NCI-H2196 (cell line): ENCODE data around the gene RAB7A.
"Not testable (repeated sequence)": the region's sequence is repeated elsewhere in the genome, so short reads cannot be mapped to it uniquely, and the experiment has no call there.

Source experiments
- DNase-seq: peaks from one replicate; lab custom pipeline; 2025; ENCODE audit not compliant: unreplicated experiment; lab: John Stamatoyannopoulos, UW

The RAB7A gene

DNA sequence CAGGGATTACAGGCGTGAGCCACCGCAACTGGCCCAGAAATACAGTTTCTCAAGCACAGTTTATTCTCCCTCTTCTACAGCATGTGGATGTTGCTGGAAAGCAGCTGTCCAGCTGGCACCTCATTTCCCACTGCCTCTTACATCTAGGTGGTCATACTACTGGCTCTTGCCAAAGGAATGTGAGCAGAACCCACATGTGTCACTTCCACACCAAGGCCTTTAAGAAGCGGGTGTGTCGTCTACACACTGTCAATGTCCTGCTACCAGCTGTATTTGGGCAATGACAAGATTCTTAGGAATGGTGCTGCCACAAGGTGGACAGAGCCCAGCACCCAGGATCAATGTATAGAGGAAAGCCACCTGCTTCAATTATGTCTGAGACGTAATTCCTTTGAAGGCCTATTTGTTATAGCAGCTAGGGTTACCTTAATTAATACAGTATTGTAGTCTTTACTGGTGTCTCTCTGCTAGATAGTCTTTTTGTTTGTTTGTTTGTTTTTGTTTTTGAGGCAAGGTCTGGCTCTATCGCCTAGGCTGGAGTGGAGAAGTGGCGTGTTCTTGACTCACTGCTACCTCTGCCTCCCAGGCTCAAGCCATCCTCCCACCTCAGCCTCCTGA, 15.1 kb upstream of the RAB7A start:
- DNase-seq, result no peak

DNA sequence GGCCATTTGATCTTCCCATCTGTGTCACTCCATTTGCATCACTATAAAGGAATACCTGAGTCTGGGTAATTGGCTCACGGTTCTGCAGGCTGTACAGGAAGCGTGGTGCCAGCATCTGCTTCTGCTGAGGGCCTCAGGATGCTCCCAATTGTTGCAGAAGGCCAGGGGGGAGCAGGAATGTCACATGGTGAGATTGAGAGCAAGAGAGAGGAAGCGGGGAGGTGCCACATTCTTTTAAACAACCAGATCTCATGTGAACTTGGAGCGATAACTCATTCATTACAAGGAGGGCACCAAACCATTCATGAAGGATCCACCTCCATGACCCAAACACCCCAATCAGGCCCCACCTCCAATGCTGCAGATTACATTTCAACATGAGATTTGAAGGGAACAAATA, 13.1 kb upstream of the RAB7A start:
- DNase-seq, result no peak

DNA sequence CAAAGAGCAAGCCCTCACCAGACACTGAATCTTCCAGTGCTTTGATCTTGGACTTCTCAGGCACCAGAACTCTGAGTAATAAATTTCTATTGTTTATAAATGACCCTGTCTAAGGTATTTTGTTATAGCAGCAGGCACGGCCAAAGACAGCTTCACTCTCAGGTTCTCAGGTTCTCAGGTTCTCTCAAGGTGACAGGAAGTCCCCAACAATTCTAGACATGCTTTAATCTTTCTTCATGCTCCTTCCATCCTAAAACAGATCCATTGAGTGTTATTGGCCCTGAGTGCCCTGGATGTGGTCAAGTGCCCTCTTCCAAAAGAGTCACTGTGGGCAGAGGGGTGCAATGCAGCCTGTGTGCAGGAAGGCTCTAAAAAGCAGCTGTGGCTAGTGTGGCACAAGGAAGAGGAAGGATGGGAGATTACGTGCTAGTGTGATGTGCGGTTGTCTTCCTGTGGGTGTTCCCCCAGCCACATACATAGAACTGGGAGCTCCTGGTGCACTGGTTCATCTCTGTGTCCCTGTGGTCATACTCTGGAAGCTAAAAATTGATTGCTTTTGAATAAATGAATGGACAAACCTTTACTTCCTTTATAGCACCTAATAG, 11.0 kb upstream of the RAB7A start:
- DNase-seq, result no peak

DNA sequence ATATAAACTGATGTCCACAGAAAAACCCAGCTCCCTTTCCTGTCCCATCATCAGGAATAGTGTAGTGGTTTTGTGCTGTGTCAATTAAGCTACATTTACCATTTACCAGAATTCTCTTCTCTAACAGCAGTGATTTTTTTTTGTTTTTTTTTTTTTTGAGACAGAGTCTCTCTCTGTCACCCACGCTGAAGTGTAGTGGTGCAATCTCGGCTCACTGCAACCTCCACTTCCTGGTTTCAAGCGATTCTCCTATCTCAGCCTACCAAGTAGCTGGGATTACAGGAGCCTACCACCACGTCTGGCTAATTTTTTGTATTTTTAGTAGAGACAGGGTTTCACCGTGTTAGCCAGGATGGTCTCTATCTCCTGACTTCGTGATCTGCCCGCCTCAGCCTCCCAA, 7.1 kb upstream of the RAB7A start:
- not testable (repeated sequence) for DNase-seq

DNA sequence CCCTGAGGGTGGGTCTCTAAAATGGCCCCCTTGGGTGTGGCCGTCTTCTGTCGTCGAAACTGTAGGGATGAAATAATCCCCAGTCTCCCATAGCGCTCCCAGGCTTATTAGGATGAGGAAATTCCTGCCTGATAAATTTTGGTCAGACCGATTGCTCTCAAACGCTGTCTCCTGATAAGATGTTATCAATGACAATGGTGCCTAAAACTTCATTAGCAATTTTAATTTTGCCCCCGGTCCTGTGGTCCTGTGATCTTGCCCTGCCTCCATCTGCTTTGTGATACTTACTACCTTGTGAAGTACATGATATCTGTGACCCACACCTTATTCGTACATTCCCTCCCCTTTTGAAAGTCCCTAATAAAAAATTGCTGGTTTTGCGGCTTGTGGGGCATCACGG, 5.1 kb upstream of the RAB7A start:
- DNase-seq, result no peak

DNA sequence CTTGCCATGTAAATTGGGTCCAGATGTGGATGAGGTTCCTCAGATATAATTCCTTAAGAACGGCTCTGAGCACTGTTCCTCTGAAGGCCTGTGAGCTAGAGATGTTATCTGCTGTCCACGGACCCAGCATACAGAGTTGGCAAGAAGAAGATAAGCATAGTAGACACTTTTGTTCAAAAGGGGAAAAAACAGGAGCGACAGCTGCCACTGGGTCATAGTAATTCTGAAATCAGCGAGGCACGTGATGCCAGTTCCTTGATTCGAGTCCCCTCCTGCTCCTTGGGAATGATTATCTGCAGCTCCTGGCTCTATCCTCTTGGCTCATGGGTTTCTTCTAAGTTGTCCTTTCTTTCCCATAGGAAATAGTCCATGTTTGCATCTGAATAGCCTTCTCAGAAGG, 2.5 kb upstream of the RAB7A start:
- no peak for DNase-seq

DNA sequence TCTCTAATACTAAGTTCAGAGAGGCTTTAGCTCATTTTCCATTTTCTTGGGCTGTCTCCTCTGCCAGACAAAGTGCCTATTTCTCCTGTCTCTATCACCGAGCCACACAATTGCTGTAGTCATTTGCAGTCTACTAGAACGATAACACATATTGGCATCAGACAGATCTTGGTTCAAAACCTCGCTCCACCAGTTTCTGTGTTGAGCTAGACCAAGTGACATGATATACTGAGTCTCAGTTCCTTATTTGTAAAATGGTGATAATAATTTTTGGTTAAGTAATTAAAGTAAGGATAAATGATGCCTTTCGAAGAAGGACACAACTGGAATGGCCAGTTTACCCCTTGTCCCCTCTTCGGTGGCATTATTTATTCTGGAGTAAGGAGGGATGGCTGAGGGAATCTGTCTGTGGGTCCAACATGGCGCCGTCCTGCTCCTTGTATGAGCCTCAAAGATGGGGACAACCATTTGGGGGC, 398 bp upstream of the RAB7A start:
- DNase-seq, result no peak

DNA sequence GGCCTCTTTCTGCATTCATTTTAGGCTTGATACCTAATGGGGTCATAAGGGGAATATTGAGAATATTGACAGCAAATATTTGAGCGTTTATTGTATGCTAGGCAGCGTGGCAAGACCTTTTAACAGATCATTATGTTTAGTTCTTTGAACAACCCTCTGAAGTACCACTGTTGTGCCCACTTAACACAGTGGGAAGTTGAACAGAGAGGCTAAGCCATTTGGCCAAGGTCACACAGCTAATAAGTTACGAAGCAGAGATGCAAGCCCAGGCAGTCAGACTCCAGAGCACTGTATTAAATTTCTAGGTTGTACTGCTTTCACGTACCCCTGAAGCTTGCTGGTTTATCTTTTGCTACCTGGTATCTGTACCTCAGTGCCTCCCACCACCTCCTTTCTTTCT, 1.1 kb downstream of the RAB7A start:
- no peak for DNase-seq

DNA sequence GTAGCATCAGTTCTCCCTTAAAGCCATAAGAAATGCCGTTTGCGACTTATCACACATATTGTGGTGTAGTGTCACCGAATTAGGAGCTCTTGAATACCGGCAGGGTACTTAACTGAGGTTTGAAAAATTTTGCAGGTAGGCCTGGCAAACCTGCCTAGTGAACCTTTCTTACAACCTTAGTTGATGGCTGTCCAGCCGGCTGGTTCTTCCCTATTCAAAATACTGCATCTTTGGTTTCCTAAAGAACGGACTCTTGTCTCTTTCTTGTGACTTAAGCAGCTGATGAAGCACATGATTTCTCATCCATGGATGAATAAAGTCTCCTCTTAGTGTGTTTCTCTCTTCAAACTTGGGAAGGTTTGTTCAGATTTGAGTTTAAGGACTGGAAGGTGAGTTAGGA, 1.5 kb downstream of the RAB7A start:
- DNase-seq, result no peak

DNA sequence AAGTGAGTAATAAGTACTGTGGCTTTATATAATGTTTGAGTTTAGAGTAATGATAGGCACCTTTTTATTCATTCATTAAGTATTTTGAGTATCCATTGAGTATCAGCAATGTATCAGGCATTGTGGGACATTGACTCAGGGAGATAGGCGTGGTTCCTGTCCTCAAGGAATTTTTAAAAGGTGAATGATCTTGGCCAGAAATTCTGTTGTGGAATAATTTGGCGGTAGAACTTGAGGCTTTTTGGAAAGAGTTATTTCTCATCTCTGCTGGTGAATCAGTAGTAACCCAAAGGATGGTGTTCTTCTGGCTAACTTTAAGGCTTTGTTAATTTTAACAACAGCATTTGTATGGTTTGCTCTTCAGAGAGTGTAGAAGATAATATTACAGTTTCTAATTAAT, 2.0 kb downstream of the RAB7A start:
- DNase-seq, result no peak

DNA sequence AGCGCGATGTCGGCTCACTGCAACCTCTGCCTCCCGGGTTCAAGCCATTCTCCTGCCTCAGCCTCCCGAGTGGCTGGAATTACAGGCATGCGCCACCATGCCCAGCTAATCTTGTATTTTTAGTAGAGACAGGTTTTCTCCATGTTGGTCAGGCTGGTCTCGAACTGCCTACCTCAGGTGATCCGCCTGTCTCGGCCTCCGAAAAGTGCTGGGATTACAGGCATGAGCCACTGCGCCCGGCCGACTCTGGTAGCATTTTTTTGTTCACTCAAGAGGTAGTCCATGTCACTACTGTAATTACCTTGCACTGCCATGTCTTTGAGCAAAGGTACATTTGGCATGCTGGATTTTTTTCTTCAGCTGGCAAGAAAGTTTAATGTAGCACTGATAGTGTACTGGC, 2.5 kb downstream of the RAB7A start:
- DNase-seq, result not testable (repeated sequence)

DNA sequence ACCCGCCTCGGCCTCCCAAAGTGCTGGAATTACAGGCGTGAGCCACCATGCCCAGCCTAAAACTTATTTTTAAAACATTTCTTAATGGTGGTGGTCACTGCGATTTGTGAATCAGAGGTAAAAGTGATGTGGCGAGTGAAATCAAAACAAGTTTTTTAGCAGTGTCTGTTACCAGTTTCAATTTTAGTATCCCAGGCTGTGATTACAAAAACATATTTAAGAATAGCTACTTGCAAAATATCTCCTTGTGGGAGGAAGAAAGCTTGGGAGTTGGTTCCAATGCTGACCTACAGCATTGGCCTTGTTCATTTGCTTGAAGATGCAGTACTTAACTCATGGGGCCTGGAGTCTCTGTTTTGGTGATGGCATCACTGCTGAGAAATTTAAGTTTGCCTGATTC, 4.5 kb downstream of the RAB7A start:
- no peak for DNase-seq

DNA sequence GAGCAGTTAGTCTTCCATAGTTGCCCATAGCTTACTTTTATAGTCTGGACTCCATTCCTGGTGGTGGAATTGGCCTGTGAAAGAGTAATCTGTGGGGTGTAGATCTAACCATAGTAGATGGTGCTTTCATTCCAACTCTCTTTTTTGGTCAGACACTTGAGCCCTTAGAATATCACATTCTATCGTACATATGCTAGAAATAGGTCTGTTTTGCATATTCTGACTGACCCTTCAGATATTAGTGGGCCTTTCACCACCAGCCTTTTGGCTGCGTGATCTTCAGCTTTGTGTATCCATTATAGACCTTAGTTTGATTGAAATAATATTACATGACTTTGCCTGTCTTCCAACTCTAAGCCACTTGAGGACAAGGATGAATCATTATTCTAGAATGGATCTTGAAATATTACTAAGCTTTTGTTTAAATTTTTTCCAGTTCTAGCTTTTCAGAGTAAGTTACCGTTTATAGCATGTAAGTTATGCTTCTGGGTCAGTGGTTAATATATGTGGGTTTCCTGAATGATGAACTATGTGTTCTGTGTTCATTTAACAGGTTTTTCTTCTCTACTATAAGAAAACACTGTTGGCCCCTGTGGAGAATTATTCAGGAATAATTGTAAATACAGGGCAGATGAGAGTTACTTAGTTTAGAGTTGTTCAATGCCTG, 8.7 kb downstream of the RAB7A start:
- no peak for DNase-seq

DNA sequence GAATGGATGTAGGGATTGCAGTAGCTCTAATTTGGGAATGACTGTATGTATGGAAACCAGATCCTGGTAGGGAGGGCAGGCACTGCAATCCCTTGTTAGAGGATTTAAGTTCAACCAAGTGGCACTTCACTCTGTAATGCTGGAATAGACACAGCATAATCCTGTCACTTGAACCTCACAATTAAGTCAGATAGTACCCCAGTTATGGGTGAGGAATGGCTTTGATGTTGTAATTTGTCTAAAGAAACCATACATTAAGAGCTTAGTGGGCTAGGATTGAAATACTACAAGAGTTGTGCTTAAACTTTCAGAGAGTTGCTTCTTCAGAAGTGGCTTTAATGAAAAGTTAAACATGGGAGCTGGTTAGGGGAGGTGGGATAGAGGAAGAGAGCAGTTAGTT, 9.3 kb downstream of the RAB7A start:
- no peak for DNase-seq

DNA sequence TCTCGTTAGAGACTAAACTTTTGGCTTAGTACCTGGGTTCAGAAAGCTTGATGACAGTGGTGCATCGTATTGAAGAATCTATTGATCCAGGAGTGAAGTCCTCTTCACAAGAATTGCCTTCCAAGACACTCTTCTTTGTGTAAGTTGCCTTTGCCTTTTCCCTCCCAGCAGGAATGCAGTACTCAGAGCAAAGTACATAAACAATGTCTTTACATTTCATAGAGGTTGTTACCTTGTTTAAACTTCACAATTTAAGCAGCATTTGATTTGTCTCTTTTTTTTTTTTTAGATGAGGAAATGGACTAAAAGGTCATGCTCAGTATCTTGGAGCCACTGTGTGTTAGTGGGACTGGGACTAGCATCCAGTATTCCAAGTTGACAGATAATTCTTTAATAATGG, 9.9 kb downstream of the RAB7A start:
- DNase-seq, result no peak

DNA sequence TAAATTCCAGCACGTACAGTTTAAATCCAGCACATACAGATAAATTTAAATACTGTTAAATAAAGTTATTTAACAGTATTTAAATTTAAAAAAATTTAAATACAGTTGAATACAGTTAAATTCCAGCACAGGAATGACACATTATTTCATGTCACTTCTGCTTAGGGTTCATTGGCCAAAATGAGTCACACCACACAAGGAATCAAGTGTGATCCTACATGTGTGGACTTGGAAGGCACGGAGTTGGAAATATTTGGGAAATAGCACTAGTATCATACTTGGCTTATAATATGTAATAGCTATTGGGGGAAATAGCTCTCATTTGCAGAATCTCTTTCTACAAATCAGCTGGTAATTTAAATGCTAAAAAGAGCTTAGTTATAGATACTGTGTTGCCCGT, 10.6 kb downstream of the RAB7A start:
- no peak for DNase-seq

DNA sequence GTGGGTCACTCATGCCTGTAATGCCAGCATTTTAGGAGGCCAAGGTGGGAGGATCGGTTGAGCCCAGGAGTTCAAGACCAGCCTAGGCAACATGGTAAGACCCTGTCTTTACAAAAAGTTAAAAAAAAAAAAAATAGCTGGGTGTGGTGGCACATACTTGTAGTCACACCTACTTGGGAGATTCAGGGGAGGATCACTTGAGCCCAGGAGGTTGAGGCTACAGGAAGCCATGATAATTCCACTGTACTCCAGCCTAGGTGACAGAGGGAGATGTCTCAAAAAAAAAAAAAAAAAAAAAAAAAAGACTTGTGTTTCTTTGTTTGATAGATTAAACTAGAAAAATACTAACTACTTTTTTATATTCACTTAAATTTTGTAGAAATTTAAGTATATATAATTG, 14.6 kb downstream of the RAB7A start:
- no peak for DNase-seq

DNA sequence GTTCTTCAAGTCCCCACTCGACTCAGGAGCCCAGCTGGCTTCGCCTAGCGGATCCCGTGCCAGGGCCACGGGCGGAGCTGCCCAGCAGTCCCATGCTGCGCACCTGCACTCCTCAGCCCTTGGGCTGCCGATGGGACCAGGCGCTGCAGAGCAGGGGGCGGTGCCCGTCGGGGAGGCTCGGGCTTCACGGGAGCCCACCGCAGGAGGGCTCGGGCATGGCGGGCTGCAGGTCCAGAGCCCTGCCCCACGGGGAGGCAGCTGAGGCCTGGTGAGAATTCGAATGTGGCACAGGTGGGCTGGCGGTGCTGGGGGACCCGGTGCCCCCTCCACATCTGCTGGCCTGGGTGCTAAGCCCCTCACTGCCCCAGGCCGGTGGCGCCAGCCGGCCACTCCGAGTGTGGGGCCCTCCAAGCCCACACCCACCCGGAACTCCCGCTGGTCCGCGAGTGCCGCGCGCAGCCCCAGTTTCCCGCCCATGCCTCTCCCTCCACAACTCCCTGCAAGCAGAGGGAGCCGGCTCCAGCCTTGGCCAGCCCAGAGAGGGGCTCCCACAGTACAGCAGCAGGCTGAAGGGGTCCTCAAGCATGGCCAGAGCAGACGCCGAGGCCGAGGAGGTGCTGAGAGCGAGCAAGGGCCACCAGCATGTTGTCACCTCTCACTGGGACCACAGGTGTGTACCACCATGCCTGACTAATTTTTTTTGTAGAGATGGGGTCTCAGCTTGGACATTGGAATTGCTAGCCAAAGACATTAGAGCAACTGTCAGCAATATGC, 17.0 kb downstream of the RAB7A start:
- DNase-seq, result no peak

DNA sequence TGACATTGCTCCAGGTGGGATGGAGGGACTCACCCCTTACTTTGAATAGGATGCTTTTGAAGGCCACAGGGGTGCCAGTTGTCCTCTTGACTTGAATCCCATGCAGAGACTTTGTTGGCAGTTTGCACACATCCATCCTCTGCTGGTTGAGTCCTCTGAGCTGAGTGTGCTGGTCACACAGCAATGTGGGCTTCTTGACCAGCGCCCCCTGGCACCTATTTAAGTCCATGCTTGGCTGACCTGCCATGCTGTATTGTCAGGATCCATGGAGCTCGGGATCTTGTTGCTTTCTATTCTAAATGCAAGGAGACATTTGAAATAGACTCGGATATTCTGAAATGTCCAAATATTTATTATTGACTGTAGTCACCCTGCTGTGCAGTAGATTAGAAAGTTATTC, 19.8 kb downstream of the RAB7A start:
- DNase-seq, result no peak

DNA sequence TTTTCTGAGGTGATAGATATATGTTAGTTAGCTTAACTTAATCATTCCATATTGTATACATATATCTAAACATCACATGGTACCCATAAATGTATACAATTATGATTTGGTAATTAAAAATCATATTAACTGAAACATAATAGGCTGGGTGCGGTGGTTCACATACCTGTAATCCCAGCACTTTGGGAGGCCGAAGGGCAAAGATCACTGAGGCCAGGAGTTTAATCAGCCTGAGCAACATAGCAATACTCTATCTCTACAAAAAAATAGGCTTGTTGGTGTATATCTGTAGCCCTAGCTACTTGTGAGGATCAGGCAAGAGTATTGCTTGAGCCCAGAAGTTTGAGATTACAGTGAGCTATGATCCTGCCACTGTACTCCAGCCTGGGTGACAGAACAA, 20.9 kb downstream of the RAB7A start:
- DNase-seq, result no peak

DNA sequence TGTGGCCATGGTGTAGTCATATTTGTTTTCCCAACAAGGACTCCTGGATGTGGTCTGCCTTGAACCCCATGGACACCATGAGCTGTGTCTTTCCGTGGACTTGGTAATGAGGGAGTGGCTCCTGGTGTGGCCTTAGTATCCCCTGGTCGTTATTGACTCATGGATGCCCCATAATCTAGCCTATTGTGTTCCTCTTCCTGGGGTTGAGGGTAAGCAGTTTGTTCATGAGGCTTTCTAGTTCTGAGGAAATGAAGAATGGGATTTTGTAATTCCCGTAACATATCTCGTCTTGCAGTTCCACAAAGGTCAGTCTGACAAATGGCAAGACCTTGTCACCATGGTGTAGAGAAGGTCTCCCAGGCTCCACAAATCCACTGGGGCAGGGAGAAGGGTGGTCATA, 22.6 kb downstream of the RAB7A start:
- DNase-seq, result no peak

DNA sequence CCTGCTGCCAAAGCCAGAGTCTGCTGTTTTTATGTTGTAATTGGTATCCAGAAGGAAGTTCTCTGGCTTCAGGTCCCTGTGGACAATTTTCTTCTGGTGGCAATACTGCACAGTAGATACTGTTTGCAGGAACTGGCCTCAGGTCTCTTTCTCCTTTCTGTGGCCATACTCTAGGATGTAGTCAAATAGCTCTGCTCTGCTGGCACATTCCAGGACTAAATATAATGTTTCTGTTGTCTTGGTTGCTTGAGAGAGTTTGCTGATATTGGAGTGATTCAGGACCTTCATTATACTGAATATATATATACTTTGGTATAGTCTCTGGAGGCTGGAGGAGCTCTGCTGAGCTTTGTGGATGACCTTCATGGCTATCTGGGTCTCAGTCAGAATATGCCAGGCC, 23.1 kb downstream of the RAB7A start:
- DNase-seq, result no peak
